OCI-LY1 (cell line): Measurements from ENCODE around the gene ZNF620.

Experiments
- H2AFZ ChIP-seq: fragments of 200-600 bp; sonication (generic), shearing (Covaris generic); 2 replicates; pipeline ENCODE4 v1.6.0; 2014; ENCODE audit warnings: antibody characterized with exemption, mild to moderate bottlenecking, low read length
- H3F3A ChIP-seq: fragments of 200-600 bp; sonication (generic), shearing (Covaris generic); 2 replicates; pipeline ENCODE4 v1.6.0; 2014; ENCODE audit warnings: mild to moderate bottlenecking, antibody characterized with exemption, low read length, moderate library complexity; ENCODE audit not compliant: insufficient read depth
- H3K27ac ChIP-seq: fragments of 200-600 bp; sonication (generic); 2 replicates; pipeline ENCODE4 v1.5.1; 2014; ENCODE audit warnings: low read length, mixed run types, mild to moderate bottlenecking, low read depth; ENCODE audit not compliant: poor library complexity, severe bottlenecking
- H3K27me3 ChIP-seq: fragments of 200-600 bp; sonication (generic); 2 replicates; pipeline ENCODE4 v1.6.0; 2014; ENCODE audit warnings: antibody characterized with exemption, mild to moderate bottlenecking, low read length, moderate library complexity; ENCODE audit not compliant: insufficient read depth
- H3K36me3 ChIP-seq: fragments of 200-600 bp; sonication (generic); 2 replicates; pipeline ENCODE4 v1.6.1; 2014; ENCODE audit warnings: mild to moderate bottlenecking, antibody characterized with exemption, low read length, moderate library complexity, mixed read lengths; ENCODE audit not compliant: insufficient read depth
- H3K4me1 ChIP-seq: fragments of 200-600 bp; sonication (generic); 2 replicates; pipeline ENCODE4 v1.5.1; 2014; ENCODE audit warnings: mild to moderate bottlenecking, low read length, moderate library complexity; ENCODE audit not compliant: insufficient read depth, severe bottlenecking
- H3K4me2 ChIP-seq: fragments of 200-600 bp; sonication (generic), shearing (Covaris generic); 2 replicates; pipeline ENCODE4 v1.6.1; 2014; ENCODE audit warnings: low read length
- H3K4me3 ChIP-seq: fragments of 200-600 bp; sonication (generic); 2 replicates; pipeline ENCODE4 v1.5.1; 2014; ENCODE audit warnings: low read length, low read depth, mild to moderate bottlenecking, mixed read lengths; ENCODE audit not compliant: poor library complexity, severe bottlenecking
- H3K79me2 ChIP-seq: fragments of 200-600 bp; shearing (Covaris generic); 2 replicates; pipeline ENCODE4 v1.6.1; 2016; ENCODE audit warnings: mixed run types, low read length, mixed read lengths; ENCODE audit not compliant: insufficient read depth
- H3K9ac ChIP-seq: fragments of 200-600 bp; sonication (generic), shearing (Covaris generic); 2 replicates; pipeline ENCODE4 v1.6.1; 2014; ENCODE audit warnings: mild to moderate bottlenecking, low read length, mixed read lengths
- H3K9me2 ChIP-seq: fragments of 200-600 bp; sonication (generic), shearing (Covaris generic); 2 replicates; pipeline ENCODE4 v1.6.1; 2014; ENCODE audit warnings: low read depth, mild to moderate bottlenecking, low read length, mixed read lengths
- H3K9me3 ChIP-seq: fragments of 200-600 bp; shearing (Covaris generic); 2 replicates; pipeline ENCODE4 v1.6.1; 2014; ENCODE audit warnings: low read length, mixed read lengths
- H4K20me1 ChIP-seq: fragments of 200-600 bp; sonication (generic), shearing (Covaris generic); 2 replicates; pipeline ENCODE4 v1.6.0; 2016; ENCODE audit warnings: mild to moderate bottlenecking, low read length; ENCODE audit not compliant: insufficient read depth
- CTCF ChIP-seq: fragments of 200-600 bp; sonication (generic), shearing (Covaris generic); IDR thresholded peaks from 2 replicates; pipeline ENCODE4 v1.5.1; 2017; ENCODE audit warnings: mild to moderate bottlenecking, antibody characterized with exemption, low read length, moderate library complexity, mixed read lengths
- EZH2 ChIP-seq: fragments of 200-600 bp; sonication (generic), shearing (Covaris generic); IDR thresholded peaks from 2 replicates; pipeline ENCODE4 v1.8.0; 2017; ENCODE audit warnings: borderline replicate concordance, mixed run types, mild to moderate bottlenecking, antibody characterized with exemption, low read length, moderate library complexity, mixed read lengths

Gene ZNF620

GRCh38 chr3:40463579-40463978 lies 42.3 kb upstream of the ZNF620 start:
- H4K20me1 ChIP-seq = no peaks in the 10 kb centered on the region
- H3K4me3 ChIP-seq = no peak overlapping the region
- no peak overlapping the region for H3K9ac ChIP-seq
- H3K27ac ChIP-seq = no peak overlapping the region
- H3K79me2 ChIP-seq = peaks cover 6% of the 10 kb centered on the region; the same call in 1 of the 2 replicates
- no peaks in the 10 kb centered on the region for H3K9me2 ChIP-seq
- H3F3A ChIP-seq = peaks cover 15% of the 10 kb centered on the region
- H3K36me3 ChIP-seq = peaks cover 79% of the 10 kb centered on the region
- H2AFZ ChIP-seq = no peak overlapping the region
- no peak overlapping the region for H3K4me2 ChIP-seq
- H3K4me1 ChIP-seq = peaks cover 12% of the 10 kb centered on the region
- no peak for TF ChIP-seq CTCF
- TF ChIP-seq EZH2 = no peak
- no peaks in the 10 kb centered on the region for H3K27me3 ChIP-seq
- no peaks in the 10 kb centered on the region for H3K9me3 ChIP-seq

- Histone ChIP-seq H3K27ac (no peak overlapping the region), H3K4me2 (no peak overlapping the region), H3K4me3 (no peak overlapping the region), H2AFZ (no peak overlapping the region), H3K4me1 (peaks cover 4% of the 10 kb centered on the region), H3K79me2 (no peaks in the 10 kb centered on the region), H3F3A (peaks cover 15% of the 10 kb centered on the region), H3K27me3 (no peaks in the 10 kb centered on the region), H3K9me3 (no peaks in the 10 kb centered on the region), H3K9me2 (no peaks in the 10 kb centered on the region), H4K20me1 (no peaks in the 10 kb centered on the region), H3K36me3 (peaks cover 70% of the 10 kb centered on the region), H3K9ac (no peak overlapping the region)
- TF ChIP-seq CTCF (no peak), EZH2 (no peak)
Observed at GRCh38 chr3:40464339-40465110, 41.3 kb upstream of the ZNF620 start.

- peaks cover 65% of the 10 kb centered on the region for H3K36me3 ChIP-seq
- TF ChIP-seq EZH2 = no peak
- no peak for TF ChIP-seq CTCF
Observed at GRCh38 chr3:40465111-40465407, 40.8 kb upstream of the ZNF620 start.

More at GRCh38 chr3:40465111-40465407, 40.8 kb upstream of the ZNF620 start:
- Histone ChIP-seq H3K4me1 (peaks cover under 1% of the 10 kb centered on the region), H3K27ac (no peak overlapping the region), H3K79me2 (no peaks in the 10 kb centered on the region), H3K9me2 (no peaks in the 10 kb centered on the region), H3F3A (peaks cover 15% of the 10 kb centered on the region), H3K27me3 (no peaks in the 10 kb centered on the region), H3K9ac (no peak overlapping the region), H3K4me2 (no peak overlapping the region), H4K20me1 (no peaks in the 10 kb centered on the region), H2AFZ (no peak overlapping the region), H3K9me3 (no peaks in the 10 kb centered on the region), H3K4me3 (no peak overlapping the region)
